ENCODE measurements around the gene ZNF497. TPM values are rescaled to one million over a fixed set of nuclear protein-coding genes. Genes with fewer than 3 reads are reported as not detected.

The ZNF497 gene
- total and polyA plus RNA-seq, 9 of the 15 experiments (the other 6 are each of a cell fraction or from before 2014, with no cell fraction given), result 0.06 to 0.98 (median 0.44) TPM; not detected in 1

DNA sequence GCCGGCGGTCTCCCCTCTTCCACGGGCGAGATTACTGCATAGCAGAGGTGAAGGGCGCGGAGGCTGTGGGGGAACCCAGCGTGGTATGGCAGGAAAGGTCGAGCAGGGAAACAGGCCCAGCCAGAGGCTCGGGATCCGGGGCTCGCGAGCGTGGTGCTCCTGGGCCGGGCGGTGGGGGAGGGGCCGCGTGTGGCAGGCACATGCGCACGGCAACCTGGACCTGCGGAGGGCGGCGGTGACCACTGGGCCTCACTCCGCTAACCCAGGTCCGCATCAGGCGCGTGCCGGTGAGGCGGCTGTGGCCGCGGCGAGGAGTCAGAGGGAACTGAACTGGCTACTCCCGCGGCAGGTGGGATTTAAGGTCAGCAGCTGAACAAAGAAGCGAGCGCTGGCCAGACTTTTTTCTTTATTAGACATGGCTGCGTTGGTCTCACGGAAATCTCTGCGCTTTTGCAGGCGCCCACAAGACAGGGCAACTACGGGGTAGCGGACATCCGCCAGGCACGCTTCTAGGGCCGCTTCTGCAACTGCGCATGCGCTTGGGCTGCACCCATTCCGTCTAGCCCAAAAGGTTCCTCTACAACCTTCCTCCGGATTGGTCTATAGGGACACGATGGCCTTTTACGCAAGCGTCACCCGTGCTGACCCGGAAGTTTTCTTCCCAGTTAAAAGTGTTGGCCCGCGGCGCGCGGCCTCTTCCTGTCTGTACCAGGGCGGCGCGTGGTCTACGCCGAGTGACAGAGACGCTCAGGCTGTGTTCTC is 24.2 kb upstream of the ZNF497 start, which contains the start of gene RPS5 (continued):
- TF ChIP-seq, protein P1, sequence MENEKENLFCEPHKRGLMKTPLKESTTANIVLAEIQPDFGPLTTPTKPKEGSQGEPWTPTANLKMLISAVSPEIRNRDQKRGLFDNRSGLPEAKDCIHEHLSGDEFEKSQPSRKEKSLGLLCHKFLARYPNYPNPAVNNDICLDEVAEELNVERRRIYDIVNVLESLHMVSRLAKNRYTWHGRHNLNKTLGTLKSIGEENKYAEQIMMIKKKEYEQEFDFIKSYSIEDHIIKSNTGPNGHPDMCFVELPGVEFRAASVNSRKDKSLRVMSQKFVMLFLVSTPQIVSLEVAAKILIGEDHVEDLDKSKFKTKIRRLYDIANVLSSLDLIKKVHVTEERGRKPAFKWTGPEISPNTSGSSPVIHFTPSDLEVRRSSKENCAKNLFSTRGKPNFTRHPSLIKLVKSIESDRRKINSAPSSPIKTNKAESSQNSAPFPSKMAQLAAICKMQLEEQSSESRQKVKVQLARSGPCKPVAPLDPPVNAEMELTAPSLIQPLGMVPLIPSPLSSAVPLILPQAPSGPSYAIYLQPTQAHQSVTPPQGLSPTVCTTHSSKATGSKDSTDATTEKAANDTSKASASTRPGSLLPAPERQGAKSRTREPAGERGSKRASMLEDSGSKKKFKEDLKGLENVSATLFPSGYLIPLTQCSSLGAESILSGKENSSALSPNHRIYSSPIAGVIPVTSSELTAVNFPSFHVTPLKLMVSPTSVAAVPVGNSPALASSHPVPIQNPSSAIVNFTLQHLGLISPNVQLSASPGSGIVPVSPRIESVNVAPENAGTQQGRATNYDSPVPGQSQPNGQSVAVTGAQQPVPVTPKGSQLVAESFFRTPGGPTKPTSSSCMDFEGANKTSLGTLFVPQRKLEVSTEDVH (IDR thresholded peaks at IDR 0.05; ENCODE audit: low read depth, partially characterized antibody), result peak; percentile 88
- TF ChIP-seq PHF20 (IDR thresholded peaks at IDR 0.05; ENCODE audit: partially characterized antibody) (peak; percentile 60), SUPT5H (IDR thresholded peaks at IDR 0.05) (peak; percentile 94), ZNF76 (CRISPR knock-in tag; IDR thresholded peaks at IDR 0.05; ENCODE audit: borderline replicate concordance) (peak; percentile 78; the same call in 1 of the 2 replicates), ZNF24 (IDR thresholded peaks at IDR 0.05) (0 out of 2 replicates have a peak, but pooled peaks have one; percentile 21), TEAD1 (CRISPR knock-in tag; IDR thresholded peaks at IDR 0.05) (peak in 1 of 2 experiments; percentile 65; a peak in 1 of 4 replicates), RBBP5 (IDR thresholded peaks at IDR 0.05; ENCODE audit: borderline replicate concordance, insufficient read depth, low read length, poor library complexity, severe bottlenecking) (peak; percentile 66), MAZ (CRISPR knock-in tag; conservative IDR thresholded peaks at IDR 0.05 in 1 of 2, IDR thresholded peaks at IDR 0.05 in 1 of 2) (peak in 1 of 2 experiments; percentile 71), STAG1 (CRISPR knock-in tag; IDR thresholded peaks at IDR 0.05; ENCODE audit: borderline replicate concordance) (peak; percentile 1; the same call in 1 of the 2 replicates), ZNF431 (CRISPR knock-in tag; IDR thresholded peaks at IDR 0.05) (peak; percentile 52; the same call in 1 of the 2 replicates), GATAD2A (IDR thresholded peaks at IDR 0.05) (no peak), POLR2AphosphoS5 (IDR thresholded peaks at IDR 0.05; ENCODE audit: control insufficient read depth, insufficient read depth, low read depth, low read length) (peak; percentile 96), HDAC2 (IDR thresholded peaks at IDR 0.05) (peak; percentile 71; the same call in 1 of the 2 replicates), MTA2 (IDR thresholded peaks at IDR 0.05; ENCODE audit: low read depth) (peak; percentile 83)
- TF ChIP-seq, protein P2, sequence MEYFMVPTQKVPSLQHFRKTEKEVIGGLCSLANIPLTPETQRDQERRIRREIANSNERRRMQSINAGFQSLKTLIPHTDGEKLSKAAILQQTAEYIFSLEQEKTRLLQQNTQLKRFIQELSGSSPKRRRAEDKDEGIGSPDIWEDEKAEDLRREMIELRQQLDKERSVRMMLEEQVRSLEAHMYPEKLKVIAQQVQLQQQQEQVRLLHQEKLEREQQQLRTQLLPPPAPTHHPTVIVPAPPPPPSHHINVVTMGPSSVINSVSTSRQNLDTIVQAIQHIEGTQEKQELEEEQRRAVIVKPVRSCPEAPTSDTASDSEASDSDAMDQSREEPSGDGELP (CRISPR knock-in tag; IDR thresholded peaks at IDR 0.05; ENCODE audit: borderline replicate concordance), result peak; percentile 71
- TF ChIP-seq, protein P3, sequence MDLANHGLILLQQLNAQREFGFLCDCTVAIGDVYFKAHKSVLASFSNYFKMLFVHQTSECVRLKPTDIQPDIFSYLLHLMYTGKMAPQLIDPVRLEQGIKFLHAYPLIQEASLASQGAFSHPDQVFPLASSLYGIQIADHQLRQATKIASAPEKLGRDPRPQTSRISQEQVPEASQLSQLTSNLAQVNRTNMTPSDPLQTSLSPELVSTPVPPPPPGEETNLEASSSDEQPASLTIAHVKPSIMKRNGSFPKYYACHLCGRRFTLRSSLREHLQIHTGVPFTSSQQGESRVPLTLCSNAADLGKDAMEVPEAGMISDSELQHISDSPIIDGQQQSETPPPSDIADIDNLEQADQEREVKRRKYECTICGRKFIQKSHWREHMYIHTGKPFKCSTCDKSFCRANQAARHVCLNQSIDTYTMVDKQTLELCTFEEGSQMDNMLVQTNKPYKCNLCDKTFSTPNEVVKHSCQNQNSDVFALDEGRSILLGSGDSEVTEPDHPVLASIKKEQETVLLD (IDR thresholded peaks at IDR 0.05), result peak; percentile 96
- TF ChIP-seq, protein P4, sequence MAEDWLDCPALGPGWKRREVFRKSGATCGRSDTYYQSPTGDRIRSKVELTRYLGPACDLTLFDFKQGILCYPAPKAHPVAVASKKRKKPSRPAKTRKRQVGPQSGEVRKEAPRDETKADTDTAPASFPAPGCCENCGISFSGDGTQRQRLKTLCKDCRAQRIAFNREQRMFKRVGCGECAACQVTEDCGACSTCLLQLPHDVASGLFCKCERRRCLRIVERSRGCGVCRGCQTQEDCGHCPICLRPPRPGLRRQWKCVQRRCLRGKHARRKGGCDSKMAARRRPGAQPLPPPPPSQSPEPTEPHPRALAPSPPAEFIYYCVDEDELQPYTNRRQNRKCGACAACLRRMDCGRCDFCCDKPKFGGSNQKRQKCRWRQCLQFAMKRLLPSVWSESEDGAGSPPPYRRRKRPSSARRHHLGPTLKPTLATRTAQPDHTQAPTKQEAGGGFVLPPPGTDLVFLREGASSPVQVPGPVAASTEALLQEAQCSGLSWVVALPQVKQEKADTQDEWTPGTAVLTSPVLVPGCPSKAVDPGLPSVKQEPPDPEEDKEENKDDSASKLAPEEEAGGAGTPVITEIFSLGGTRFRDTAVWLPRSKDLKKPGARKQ (CRISPR knock-in tag; IDR thresholded peaks at IDR 0.05), result no peak

Measured in K562 (cell line).